ENCODE measurements around the gene CYB5R4. TPM values are rescaled to one million over a fixed set of nuclear protein-coding genes. Genes with fewer than 3 reads are reported as not detected.
A peak's percentile ranks its signal among the peaks of the same experiment; 100 is the strongest.

CYB5R4 gene
- total and polyA plus RNA-seq, 5 donors, result 3.9 to 16.1 (median 13.9) TPM

- DNase-seq (no peak), ATAC-seq (no peak)
- H3K4me3 ChIP-seq (ENCODE audit: low read length), result no peak overlapping the region
- H3K27ac ChIP-seq (ENCODE audit: low read length), result no peak overlapping the region
- no peaks in the 10 kb centered on the region for H3K4me1 ChIP-seq (ENCODE audit: control insufficient read depth, insufficient read depth, low read length)
- H3K9me3 ChIP-seq (ENCODE audit: control insufficient read depth, low read length), result no peaks in the 10 kb centered on the region
- intact Hi-C loops (cut with DNase I), result no loop called here
- H3K27me3 ChIP-seq (ENCODE audit: control insufficient read depth, insufficient read depth), result no peaks in the 10 kb centered on the region
Observed at GRCh38 chr6:83847179-83847578, 12.3 kb upstream of the CYB5R4 start.

DNA sequence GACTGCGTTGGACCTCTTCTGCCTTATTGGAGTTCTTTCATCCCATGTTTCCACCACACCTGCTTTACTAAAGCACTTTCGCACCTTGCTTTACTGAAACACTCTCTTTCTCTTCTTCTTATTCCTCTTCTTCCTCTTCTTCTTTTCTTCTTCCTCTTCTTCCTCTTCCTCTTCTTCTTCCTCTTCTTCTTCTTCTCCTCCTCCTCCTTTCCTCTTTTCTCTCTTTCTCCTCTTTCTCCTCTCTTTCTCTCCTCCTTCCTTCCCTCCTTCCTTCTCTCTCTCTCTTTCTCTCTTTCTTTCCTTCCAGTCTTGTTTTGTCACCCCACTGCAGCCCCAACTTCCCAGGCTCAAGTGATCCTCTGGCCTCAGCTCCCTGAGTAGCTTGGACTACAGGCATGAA is 10.4 kb upstream of the CYB5R4 start:
- Histone ChIP-seq H3K4me3 (ENCODE audit: low read length) (no peak overlapping the region), H3K27me3 (ENCODE audit: control insufficient read depth, insufficient read depth) (no peaks in the 10 kb centered on the region), H3K4me1 (ENCODE audit: control insufficient read depth, insufficient read depth, low read length) (no peaks in the 10 kb centered on the region), H3K9me3 (ENCODE audit: control insufficient read depth, low read length) (no peaks in the 10 kb centered on the region), H3K27ac (ENCODE audit: low read length) (no peak overlapping the region)
- ATAC-seq (no peak), DNase-seq (no peak)
- intact Hi-C loops (cut with DNase I), result no loop called here
- 67% methylated on average over 2 of the region's 2 CpGs for WGBS

GRCh38 chr6:83849610-83850009 is 9.9 kb upstream of the CYB5R4 start:
- DNase-seq (no peak), ATAC-seq (no peak)
- H3K4me1 ChIP-seq (ENCODE audit: control insufficient read depth, insufficient read depth, low read length), result no peaks in the 10 kb centered on the region
- 77% methylated on average over 3 of the region's 3 CpGs for WGBS
- H3K9me3 ChIP-seq (ENCODE audit: control insufficient read depth, low read length), result no peaks in the 10 kb centered on the region
- H3K27me3 ChIP-seq (ENCODE audit: control insufficient read depth, insufficient read depth), result no peaks in the 10 kb centered on the region
- H3K27ac ChIP-seq (ENCODE audit: low read length), result no peak overlapping the region
- no peak overlapping the region for H3K4me3 ChIP-seq (ENCODE audit: low read length)
- intact Hi-C loops (cut with DNase I), result no loop called here

GRCh38 chr6:83852528-83853177 is 6.8 kb upstream of the CYB5R4 start:
- intact Hi-C loops (cut with DNase I), result no loop called here
- H3K27me3 ChIP-seq (ENCODE audit: control insufficient read depth, insufficient read depth), result no peaks in the 10 kb centered on the region
- 11% methylated on average over 16 of the region's 16 CpGs for WGBS

DNA sequence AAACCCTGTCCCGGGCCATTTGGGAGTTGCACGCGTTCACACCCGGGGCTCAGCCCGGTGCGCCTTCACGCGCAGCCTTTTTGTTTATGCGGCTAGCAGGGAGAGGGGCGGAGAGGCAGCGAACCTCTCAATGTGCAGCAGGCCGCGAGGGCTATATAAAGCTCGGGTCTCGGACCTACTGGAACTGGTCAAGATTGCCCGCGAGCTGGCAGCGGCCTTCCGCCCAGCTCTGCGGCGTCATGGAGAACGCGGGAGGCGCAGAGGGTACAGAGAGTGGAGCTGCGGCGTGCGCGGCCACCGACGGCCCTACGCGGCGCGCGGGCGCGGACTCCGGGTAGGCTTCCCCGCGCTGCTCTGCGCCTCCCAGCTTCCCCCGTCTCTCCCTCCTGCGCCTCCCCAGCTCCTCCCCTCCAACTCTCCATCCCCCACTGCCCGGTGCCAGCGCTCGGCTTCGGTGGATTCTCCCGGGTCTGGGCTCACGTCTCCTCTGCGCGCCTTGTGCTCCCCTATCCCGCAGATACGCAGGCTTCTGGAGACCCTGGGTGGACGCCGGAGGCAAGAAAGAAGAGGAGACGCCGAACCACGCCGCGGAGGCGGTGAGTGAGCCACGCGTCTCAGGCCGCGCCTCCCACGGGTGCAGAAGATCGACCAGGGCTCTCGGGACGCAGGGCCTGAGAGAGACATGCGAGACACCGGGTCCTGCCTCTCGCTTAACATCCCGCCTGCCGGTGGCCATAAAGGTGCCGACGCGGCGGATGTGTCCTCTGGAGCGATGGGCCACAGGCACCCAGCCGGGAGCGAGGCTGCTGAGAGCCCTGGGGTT is 6.1 kb upstream of the CYB5R4 start, which contains the start of gene RIPPLY2:
RIPPLY2 (plus strand) TSS at position 183 of the 823 bp plus-strand sequence; CDS start at position 240, 57 bp downstream.
- no peaks in the 10 kb centered on the region for H3K9me3 ChIP-seq (ENCODE audit: control insufficient read depth, low read length)
- H3K27ac ChIP-seq (ENCODE audit: low read length), result no peak within 1 kb of the TSS
- ATAC-seq (peak; percentile 74 to 75), DNase-seq (peak; percentile 15 to 58 (median 50))
- no peaks in the 10 kb centered on the region for H3K27me3 ChIP-seq (ENCODE audit: control insufficient read depth, insufficient read depth)
- H3K4me3 ChIP-seq (ENCODE audit: low read length), result peak within 1 kb of the TSS; percentile 34
- H3K4me1 ChIP-seq (ENCODE audit: control insufficient read depth, insufficient read depth, low read length), result no peaks in the 10 kb centered on the region
- intact Hi-C loops (cut with DNase I), result no loop called here
- under 1% methylated on average over 81 of the region's 81 CpGs for WGBS

More at GRCh38 chr6:83852528-83853177, 6.8 kb upstream of the CYB5R4 start:
- DNase-seq (no peak), ATAC-seq (no peak)
- Histone ChIP-seq H3K4me1 (ENCODE audit: control insufficient read depth, insufficient read depth, low read length) (no peaks in the 10 kb centered on the region), H3K27ac (ENCODE audit: low read length) (no peak overlapping the region), H3K9me3 (ENCODE audit: control insufficient read depth, low read length) (no peaks in the 10 kb centered on the region), H3K4me3 (ENCODE audit: low read length) (peak overlapping the region; percentile 34)

DNA sequence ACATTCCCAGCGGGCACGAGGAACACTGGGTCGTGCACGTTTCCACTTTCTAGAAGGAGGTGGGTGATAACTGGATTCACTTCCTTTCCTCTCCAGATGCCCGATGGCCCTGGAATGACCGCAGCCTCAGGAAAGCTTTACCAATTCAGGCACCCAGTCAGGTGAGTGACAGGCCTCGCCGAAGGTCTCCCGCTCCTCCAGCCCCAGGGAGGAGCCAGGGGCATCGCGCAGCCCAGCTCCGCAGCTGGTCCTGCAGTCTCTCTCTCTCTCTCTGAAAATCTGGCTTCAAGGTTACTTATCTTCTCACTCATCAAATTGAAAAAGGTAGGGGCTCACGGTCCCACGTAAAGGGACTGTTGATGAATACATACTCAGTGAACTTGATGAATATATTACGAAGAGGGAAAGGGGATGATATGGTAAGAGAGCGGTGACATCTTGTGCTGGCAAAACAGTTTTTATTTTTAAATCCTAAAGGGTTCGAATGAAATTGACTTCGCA is 5.4 kb upstream of the CYB5R4 start:
- WGBS, result 9% methylated on average over 18 of the region's 18 CpGs
- DNase-seq, result no peak
- ATAC-seq, result peak in 1 of 2 donors; percentile 26
- Histone ChIP-seq H3K9me3 (ENCODE audit: control insufficient read depth, low read length) (no peaks in the 10 kb centered on the region), H3K27ac (ENCODE audit: low read length) (no peak overlapping the region), H3K27me3 (ENCODE audit: control insufficient read depth, insufficient read depth) (no peaks in the 10 kb centered on the region), H3K4me1 (ENCODE audit: control insufficient read depth, insufficient read depth, low read length) (peaks cover 2% of the 10 kb centered on the region), H3K4me3 (ENCODE audit: low read length) (no peak overlapping the region)
- intact Hi-C loops (cut with DNase I), result no loop called here

GRCh38 chr6:83854766-83855165 is 4.7 kb upstream of the CYB5R4 start:
- no peaks in the 10 kb centered on the region for H3K27me3 ChIP-seq (ENCODE audit: control insufficient read depth, insufficient read depth)
- WGBS, result 55% methylated on average over 5 of the region's 5 CpGs

GRCh38 chr6:83860359-83860755 is 868 bp downstream of the CYB5R4 start:
- H3K4me1 ChIP-seq (ENCODE audit: control insufficient read depth, insufficient read depth, low read length), result peaks cover 2% of the 10 kb centered on the region
- H3K4me3 ChIP-seq (ENCODE audit: low read length), result peak overlapping the region; percentile 78
- intact Hi-C loops (cut with DNase I), result no loop called here
- WGBS, result 21% methylated on average over 7 of the region's 7 CpGs
- H3K9me3 ChIP-seq (ENCODE audit: control insufficient read depth, low read length), result no peaks in the 10 kb centered on the region
- DNase-seq (no peak), ATAC-seq (no peak)
- H3K27ac ChIP-seq (ENCODE audit: low read length), result no peak overlapping the region
- no peaks in the 10 kb centered on the region for H3K27me3 ChIP-seq (ENCODE audit: control insufficient read depth, insufficient read depth)

More at GRCh38 chr6:83854766-83855165, 4.7 kb upstream of the CYB5R4 start:
- intact Hi-C loops (cut with DNase I), result no loop called here
- ATAC-seq (no peak), DNase-seq (no peak)
- H3K4me3 ChIP-seq (ENCODE audit: low read length), result no peak overlapping the region
- no peak overlapping the region for H3K27ac ChIP-seq (ENCODE audit: low read length)
- H3K4me1 ChIP-seq (ENCODE audit: control insufficient read depth, insufficient read depth, low read length), result peaks cover 2% of the 10 kb centered on the region
- no peaks in the 10 kb centered on the region for H3K9me3 ChIP-seq (ENCODE audit: control insufficient read depth, low read length)

GRCh38 chr6:83860782-83861495 is 1.4 kb downstream of the CYB5R4 start:
- Histone ChIP-seq H3K4me1 (ENCODE audit: control insufficient read depth, insufficient read depth, low read length) (peaks cover 2% of the 10 kb centered on the region), H3K9me3 (ENCODE audit: control insufficient read depth, low read length) (no peaks in the 10 kb centered on the region), H3K27me3 (ENCODE audit: control insufficient read depth, insufficient read depth) (no peaks in the 10 kb centered on the region), H3K27ac (ENCODE audit: low read length) (no peak overlapping the region), H3K4me3 (ENCODE audit: low read length) (peak overlapping the region; percentile 78)
- ATAC-seq (no peak), DNase-seq (no peak)
- 76% methylated on average over 8 of the region's 8 CpGs for WGBS
- intact Hi-C loops (cut with DNase I), result no loop called here

DNA sequence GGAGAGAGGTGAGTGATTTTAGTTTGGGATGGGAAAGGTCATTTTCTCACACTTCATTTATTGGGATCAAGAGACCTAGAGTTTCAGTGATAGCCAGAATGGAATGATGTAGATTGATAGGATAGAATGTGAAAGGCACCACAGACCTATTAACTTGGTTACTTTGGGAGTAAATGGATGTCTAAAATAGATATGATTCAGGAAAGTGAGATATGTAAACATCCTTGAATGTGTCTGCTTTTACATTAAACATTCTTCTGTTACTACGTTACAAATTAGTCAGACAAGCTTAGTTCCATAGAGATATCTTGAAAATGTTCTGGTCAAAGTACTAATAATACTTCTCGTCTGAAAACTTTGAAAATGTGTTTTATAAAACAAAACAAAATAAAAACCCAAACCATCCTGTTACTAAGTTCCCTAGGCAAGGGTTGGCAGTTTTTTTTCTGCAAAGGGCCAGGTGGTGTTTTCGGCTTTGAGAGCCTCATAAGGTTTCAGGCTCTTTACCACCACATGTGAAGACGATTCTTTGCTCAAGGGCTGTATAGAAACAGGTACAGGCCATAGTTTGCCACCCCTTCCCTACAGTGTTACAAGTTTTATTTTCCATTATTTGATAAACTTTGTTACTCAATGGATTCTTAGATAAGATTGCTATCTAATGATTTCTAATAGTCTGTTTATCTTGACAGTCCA is 3.4 kb downstream of the CYB5R4 start:
- ATAC-seq (no peak), DNase-seq (no peak)
- Histone ChIP-seq H3K4me3 (ENCODE audit: low read length) (no peak overlapping the region), H3K27ac (ENCODE audit: low read length) (no peak overlapping the region), H3K27me3 (ENCODE audit: control insufficient read depth, insufficient read depth) (no peaks in the 10 kb centered on the region), H3K9me3 (ENCODE audit: control insufficient read depth, low read length) (no peaks in the 10 kb centered on the region), H3K4me1 (ENCODE audit: control insufficient read depth, insufficient read depth, low read length) (peaks cover 2% of the 10 kb centered on the region)
- intact Hi-C loops (cut with DNase I), result no loop called here
- 84% methylated on average over 4 of the region's 4 CpGs for WGBS
